Suprapubic skin (tissue), 4 donors: Measurements from ENCODE around the gene ASB16. TPM values are rescaled to one million over a fixed set of nuclear protein-coding genes. Genes with fewer than 3 reads are reported as not detected.

Experiments used
- DNase-seq, 2 donors: peaks; one replicate each; pipeline ENCODE4 v3.0.0-alpha.2; 2019; ENCODE audit warnings: low spot score in 2 of 2
- H3K27ac ChIP-seq: fragments of 200-600 bp; sonication (generic); one replicate; pipeline ENCODE4 v1.5.1; 2019
- H3K27me3 ChIP-seq: fragments of 200-600 bp; sonication (generic); one replicate; pipeline ENCODE4 v1.5.1; 2019
- H3K36me3 ChIP-seq: fragments of 200-600 bp; sonication (generic); one replicate; pipeline ENCODE4 v1.5.1; 2019
- H3K4me1 ChIP-seq: fragments of 200-600 bp; sonication (generic); one replicate; pipeline ENCODE4 v1.5.1; 2019
- H3K4me3 ChIP-seq: fragments of 200-600 bp; sonication (generic); one replicate; pipeline ENCODE4 v1.5.1; 2019; ENCODE audit warnings: mild to moderate bottlenecking
- H3K9me3 ChIP-seq: fragments of 200-600 bp; sonication (generic); one replicate; pipeline ENCODE4 v1.5.1; 2019
- CTCF ChIP-seq, 2 donors: fragments of 200-600 bp in 1 of 2; fragments of 450-650 bp in 1 of 2; sonication (generic) in 1 of 2; IDR thresholded peaks; one replicate each; pipeline ENCODE4 v1.5.1; 2016 to 2019; ENCODE audit warnings: antibody characterized with exemption in 2 of 2, mild to moderate bottlenecking in 1 of 2, moderate library complexity in 1 of 2
- EP300 ChIP-seq: sonication (generic); formaldehyde crosslinking; IDR thresholded peaks from one replicate; pipeline ENCODE4 v1.6.1; 2017; ENCODE audit warnings: antibody characterized with exemption
- POLR2A ChIP-seq, 2 donors: fragments of 450-650 bp; IDR thresholded peaks; one replicate each; pipeline ENCODE4 v1.6.1; 2017; ENCODE audit warnings: antibody characterized with exemption in 2 of 2, mild to moderate bottlenecking in 2 of 2, moderate library complexity in 2 of 2
- POLR2AphosphoS5 ChIP-seq, 3 donors: sonication (generic); formaldehyde crosslinking; IDR thresholded peaks; one replicate each; pipeline ENCODE4 v1.6.1; 2017; ENCODE audit warnings: antibody characterized with exemption in 3 of 3
- WGBS: methylation state at CpG from one replicate; pipeline ENCODE4 v1.1.5; 2018; 5-methylcytosine and 5-hydroxymethylcytosine counted together
- total RNA-seq, 4 donors: library from RNA; depleted of rRNA; stranded (reverse); fragments of >200 nt; gene quantifications; one replicate each; pipeline ENCODE4 v1.1.0, GENCODE V29; 2016

The ASB16 gene
- not detected for total RNA-seq

- DNase-seq: no peak
- WGBS: 43% methylated on average over 18 of the region's 21 CpGs
- Histone ChIP-seq H3K36me3 (peaks cover 6% of the 10 kb centered on the region), H3K27me3 (no peaks in the 10 kb centered on the region), H3K4me3 (no peak within 1 kb of the TSS), H3K27ac (no peak within 1 kb of the TSS), H3K9me3 (no peaks in the 10 kb centered on the region), H3K4me1 (peaks cover 9% of the 10 kb centered on the region)
- no peak for TF ChIP-seq POLR2AphosphoS5 (IDR thresholded peaks at IDR 0.05)
- no peak for TF ChIP-seq POLR2A (IDR thresholded peaks at IDR 0.05)
- no peak for TF ChIP-seq EP300
- no peak for TF ChIP-seq CTCF (IDR thresholded peaks at IDR 0.05)
Observed at GRCh38 chr17:44170499-44171201, at the start of gene ASB16. ASB16 (plus strand) TSS chr17:44170704; CDS start chr17:44170790, 86 bp downstream.

- Histone ChIP-seq H3K27ac (no peak overlapping the region), H3K4me3 (peak overlapping the region; percentile 82), H3K9me3 (no peaks in the 10 kb centered on the region), H3K27me3 (no peaks in the 10 kb centered on the region), H3K4me1 (peaks cover 67% of the 10 kb centered on the region), H3K36me3 (peaks cover 14% of the 10 kb centered on the region)
- 49% methylated on average over 9 of the region's 9 CpGs for WGBS
- no peak for DNase-seq
- no peak for TF ChIP-seq POLR2AphosphoS5 (IDR thresholded peaks at IDR 0.05)
- no peak for TF ChIP-seq POLR2A (IDR thresholded peaks at IDR 0.05)
- TF ChIP-seq CTCF (IDR thresholded peaks at IDR 0.05): no peak
- TF ChIP-seq EP300: no peak
Observed at GRCh38 chr17:44120851-44121605, 49.5 kb upstream of the ASB16 start.

- Histone ChIP-seq H3K4me1 (peaks cover 64% of the 10 kb centered on the region), H3K27me3 (no peaks in the 10 kb centered on the region), H3K4me3 (peak overlapping the region; percentile 82), H3K27ac (peak overlapping the region; percentile 91), H3K36me3 (peaks cover 5% of the 10 kb centered on the region), H3K9me3 (no peaks in the 10 kb centered on the region)
- WGBS: 9% methylated on average over 1 of the region's 1 CpG
- no peak for DNase-seq
- no peak for TF ChIP-seq EP300
- TF ChIP-seq POLR2AphosphoS5 (IDR thresholded peaks at IDR 0.05): no peak
- TF ChIP-seq POLR2A (IDR thresholded peaks at IDR 0.05): no peak
- no peak for TF ChIP-seq CTCF (IDR thresholded peaks at IDR 0.05)
Observed at GRCh38 chr17:44121997-44122815, 48.3 kb upstream of the ASB16 start.

- Histone ChIP-seq H3K4me1 (peaks cover 57% of the 10 kb centered on the region), H3K9me3 (no peaks in the 10 kb centered on the region), H3K27me3 (no peaks in the 10 kb centered on the region), H3K27ac (peak overlapping the region; percentile 91), H3K4me3 (peak overlapping the region; percentile 82), H3K36me3 (no peaks in the 10 kb centered on the region)
- WGBS: 3% methylated on average over 22 of the region's 32 CpGs
- DNase-seq: no peak
- TF ChIP-seq CTCF (IDR thresholded peaks at IDR 0.05) (no peak), EP300 (no peak), POLR2AphosphoS5 (IDR thresholded peaks at IDR 0.05) (no peak), POLR2A (IDR thresholded peaks at IDR 0.05) (no peak)
Observed at GRCh38 chr17:44122816-44123355, 47.6 kb upstream of the ASB16 start.
